ENCODE measurements around the gene SUMO2.

The SUMO2 gene

GRCh38 chr17:75116737-75117136 lies 66.0 kb downstream of the SUMO2 start:
- TF ChIP-seq EZH2 (IDR thresholded peaks at IDR 0.05; ENCODE audit: borderline replicate concordance, low read length) (no peak), CTCF (IDR thresholded peaks at IDR 0.05; ENCODE audit: low read length) (no peak)
- Histone ChIP-seq H3K79me2 (ENCODE audit: insufficient read depth, low read length) (no peaks in the 10 kb centered on the region), H3K9ac (ENCODE audit: low read length) (no peak overlapping the region), H3F3A (ENCODE audit: insufficient read depth, low read length) (0 out of 2 replicates have a peak, but pooled peaks cover 3% of the 10 kb centered on the region), H3K27ac (ENCODE audit: low read depth, low read length, poor library complexity, severe bottlenecking) (no peak overlapping the region), H4K20me1 (ENCODE audit: insufficient read depth, low read length) (no peaks in the 10 kb centered on the region), H3K4me2 (ENCODE audit: low read length) (no peak overlapping the region), H3K4me1 (ENCODE audit: insufficient read depth, low read length, severe bottlenecking) (peaks cover 18% of the 10 kb centered on the region), H3K9me3 (ENCODE audit: low read length) (no peaks in the 10 kb centered on the region), H3K27me3 (ENCODE audit: insufficient read depth, low read length) (no peaks in the 10 kb centered on the region), H3K4me3 (ENCODE audit: low read depth, low read length, poor library complexity, severe bottlenecking) (no peak overlapping the region), H3K9me2 (ENCODE audit: low read depth, low read length) (no peaks in the 10 kb centered on the region), H3K36me3 (ENCODE audit: insufficient read depth, low read length) (peaks cover 27% of the 10 kb centered on the region), H2AFZ (ENCODE audit: low read length) (no peak overlapping the region)

Measured in OCI-LY1 (cell line).